ENCODE data around the gene PDE4D.

GRCh38 chr5:58985759-58986158 is 907.8 kb downstream of the PDE4D start:
- TF ChIP-seq CTCF (IDR thresholded peaks at IDR 0.05): no peak
- no peak for TF ChIP-seq POLR2A (IDR thresholded peaks at IDR 0.05)
